HG02943 (cell line): ENCODE data around the gene IRS2.

Experiments
- ATAC-seq: cut with Tn5 transposase; IDR thresholded peaks from one replicate; pipeline ENCODE4 v1.9.1; 2021; ENCODE audit warnings: mild to moderate bottlenecking, low read depth, moderate library complexity; ENCODE audit not compliant: unreplicated experiment

The IRS2 gene

DNA sequence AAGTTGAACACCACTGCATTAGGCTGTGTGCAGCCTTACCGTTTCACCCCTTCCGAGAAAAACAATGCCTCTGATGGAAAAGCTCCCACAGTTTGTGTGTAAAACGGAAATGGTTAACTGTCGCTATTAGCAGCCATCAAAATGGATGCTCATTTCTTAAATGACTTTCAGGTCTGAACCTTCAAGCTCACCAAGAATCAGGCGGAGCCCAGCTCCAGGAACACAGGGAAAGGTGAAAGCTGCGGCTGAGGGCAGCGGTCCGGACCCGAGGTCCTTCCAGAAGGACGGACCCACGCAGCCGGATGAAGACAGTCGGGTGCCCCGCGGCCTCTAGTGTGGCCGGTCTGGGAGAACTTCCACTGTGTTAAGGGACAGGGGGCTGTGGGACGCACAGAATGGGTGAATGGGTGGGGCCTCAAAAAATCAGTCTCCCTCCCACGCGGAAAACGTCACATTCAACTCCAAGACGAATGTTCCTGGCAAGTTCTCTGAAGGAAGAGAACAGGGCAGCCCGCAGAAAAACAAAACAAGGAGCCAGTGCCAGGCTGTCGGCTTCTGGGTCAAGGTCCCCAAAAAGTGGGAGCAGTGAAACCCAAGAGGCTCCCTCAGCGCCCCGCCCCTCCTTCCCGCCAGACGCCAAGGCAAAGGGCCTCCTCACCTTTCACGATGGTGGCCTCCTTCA, 4.9 kb downstream of the IRS2 start:
- ATAC-seq, result no peak

DNA sequence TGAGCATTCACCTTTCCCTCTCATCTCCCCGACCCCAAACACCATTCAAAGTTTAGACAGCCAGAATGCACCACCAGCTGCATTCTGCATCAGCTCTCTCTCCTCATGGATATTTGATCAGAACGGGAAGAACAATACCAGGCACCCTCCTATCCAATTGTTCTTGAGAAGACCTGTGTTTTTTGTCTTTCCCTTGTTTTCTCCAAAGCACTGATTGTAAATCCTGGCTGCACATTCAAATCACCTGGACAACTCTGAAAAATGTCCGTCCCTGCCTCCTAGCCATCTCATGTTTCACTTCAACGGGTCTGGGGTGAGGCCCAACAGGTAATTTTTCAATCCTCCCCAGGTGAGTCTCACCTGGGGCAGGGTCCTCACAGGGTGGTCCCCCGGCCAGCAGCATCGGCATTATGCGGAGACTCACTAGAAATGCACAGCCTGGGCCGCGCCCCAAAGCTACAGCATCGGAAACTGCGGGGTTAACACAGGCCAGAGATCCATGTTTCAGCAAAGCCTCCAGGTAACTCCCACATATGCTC, 5.5 kb downstream of the IRS2 start:
- no peak for ATAC-seq

DNA sequence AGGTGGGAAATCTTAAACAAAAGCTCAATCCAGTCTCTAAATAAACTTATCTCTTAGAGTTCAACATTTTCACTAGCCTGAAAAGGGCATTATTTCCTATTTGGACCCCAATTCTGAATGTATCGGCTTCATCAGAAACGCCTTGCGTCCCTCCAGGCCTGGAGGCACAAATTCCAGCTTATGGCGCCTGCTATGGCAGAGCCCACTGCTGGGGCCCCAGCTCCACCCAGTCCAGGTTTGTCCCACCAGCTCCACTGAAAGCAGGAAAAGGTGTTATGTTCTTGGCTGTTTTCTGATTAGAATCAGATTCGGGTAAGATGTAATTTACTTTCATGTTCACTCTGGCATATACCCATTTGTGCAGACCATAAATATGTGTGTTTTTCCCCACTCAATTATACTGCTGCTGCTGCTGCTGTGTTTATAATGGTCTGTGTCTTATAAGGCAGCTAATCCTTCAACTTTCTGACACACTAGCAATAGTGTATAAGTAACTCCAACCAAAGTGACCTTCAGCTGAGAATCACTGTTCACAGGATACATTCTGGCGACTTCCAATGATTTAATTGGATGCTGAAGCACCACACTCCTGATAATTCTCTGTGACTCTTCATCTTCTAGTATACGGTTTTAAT, 6.4 kb downstream of the IRS2 start:
- ATAC-seq, result no peak

DNA sequence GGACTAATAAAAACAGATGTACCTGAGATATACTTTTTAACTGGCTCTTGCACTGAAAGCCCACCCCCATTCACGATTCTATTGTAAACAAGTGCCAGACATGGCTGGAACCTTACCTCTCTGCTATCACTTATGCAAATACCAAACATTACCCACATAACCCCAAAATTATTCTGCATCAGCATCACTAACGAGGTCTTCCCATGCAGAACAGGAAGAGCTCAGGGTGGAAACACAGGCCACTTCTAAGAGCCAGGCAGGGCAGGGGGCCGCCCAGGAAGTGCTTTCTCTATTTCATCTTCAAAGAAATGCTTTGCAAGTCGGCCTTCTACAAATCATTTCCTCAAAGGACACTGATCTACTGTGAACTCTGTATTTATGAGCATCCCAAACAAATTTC, 7.3 kb downstream of the IRS2 start:
- ATAC-seq, result no peak

DNA sequence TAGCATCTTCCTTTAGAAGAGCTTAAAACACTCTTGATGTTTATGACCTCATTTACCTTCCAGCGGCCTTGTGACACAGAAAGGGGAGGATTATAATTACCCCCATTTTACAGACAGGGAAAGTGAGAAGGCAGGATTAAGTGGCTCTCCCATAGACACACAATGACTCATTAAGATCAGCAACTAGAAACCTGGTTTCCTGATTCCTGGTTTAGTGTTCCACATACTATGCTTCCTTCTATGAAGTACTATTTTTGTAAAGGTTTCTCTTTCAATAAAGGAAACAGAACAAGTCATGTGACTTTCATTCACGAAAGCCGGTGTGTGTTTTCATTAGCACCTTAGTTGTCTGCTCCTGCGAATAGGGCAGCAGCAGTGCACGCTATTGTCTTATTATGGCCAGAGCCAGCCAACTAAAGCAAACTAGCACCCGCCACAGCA, 8.3 kb downstream of the IRS2 start:
- no peak for ATAC-seq

DNA sequence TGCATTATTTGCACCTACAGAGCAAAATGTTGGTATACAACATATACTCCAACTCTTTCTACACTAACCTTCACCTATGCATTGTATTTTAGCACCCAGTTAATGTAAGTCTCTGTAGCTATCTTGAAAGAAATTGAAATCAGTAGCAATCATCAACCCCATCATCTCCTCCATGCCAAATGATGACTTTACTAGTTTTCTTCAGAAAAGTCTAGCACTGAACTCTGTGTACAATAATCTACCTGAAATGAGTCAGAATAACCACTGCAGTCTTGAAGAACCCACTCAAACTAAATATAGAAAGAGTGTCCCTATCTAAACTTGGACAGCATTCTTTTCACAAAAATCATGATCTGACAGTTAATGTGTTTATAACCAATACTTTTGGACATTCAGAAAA, 9.8 kb downstream of the IRS2 start:
- ATAC-seq, result no peak

DNA sequence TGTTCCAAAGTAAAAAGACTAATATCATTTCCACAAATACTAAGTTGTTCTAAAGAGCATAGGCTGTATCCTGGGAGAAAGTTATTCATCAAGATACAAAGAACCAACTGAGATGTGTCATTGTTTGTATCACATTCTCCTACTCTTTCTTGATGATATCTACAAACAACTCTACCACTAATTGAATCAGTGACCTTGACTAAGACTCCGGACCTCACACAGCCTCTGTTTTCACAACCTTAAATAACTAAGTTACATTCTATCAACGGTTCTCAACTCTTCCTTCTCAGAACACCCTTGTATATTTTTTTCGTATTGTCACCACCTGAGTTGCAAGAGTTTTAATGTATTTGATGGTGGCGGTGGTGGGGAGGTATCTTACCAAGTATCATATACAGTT, 12.6 kb downstream of the IRS2 start:
- ATAC-seq, result no peak

DNA sequence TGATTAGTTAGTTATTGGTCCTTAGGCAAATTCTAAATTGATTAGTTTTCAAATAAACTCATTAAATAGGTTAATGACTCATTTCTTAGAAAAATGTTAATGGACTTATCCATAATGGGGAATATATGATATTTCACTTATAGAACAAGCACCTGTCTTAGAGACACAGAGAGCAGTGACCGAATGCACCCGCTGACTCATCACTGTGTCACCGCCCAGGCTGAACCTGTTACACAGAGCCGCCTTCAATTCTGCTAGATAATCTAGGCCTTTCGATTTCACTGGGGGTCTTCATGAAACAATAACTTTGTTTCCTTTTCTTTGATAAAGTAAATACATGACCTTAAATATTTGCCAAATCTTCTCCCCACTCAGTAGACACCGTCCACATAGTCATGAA, 13.1 kb downstream of the IRS2 start:
- no peak for ATAC-seq

DNA sequence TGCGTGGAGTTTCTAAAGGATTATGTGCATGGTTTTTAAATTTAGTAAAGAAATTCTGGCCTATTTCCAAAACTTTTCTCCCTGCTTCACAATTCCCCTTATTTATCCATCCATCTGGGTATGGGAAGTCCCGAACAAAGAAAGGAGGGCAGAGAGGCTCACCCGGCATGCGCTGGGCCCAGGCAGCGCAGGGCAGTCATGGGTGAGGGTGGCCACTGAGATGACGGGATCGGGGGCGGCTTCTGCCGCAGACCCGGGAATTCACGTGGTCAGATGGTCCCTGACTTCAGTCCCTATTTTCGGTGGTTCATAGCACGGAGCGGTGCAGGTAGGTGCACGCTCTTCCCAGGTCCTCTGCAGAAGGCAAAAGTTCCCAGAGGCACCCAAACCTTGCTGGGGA, 14.5 kb downstream of the IRS2 start:
- ATAC-seq, result no peak

DNA sequence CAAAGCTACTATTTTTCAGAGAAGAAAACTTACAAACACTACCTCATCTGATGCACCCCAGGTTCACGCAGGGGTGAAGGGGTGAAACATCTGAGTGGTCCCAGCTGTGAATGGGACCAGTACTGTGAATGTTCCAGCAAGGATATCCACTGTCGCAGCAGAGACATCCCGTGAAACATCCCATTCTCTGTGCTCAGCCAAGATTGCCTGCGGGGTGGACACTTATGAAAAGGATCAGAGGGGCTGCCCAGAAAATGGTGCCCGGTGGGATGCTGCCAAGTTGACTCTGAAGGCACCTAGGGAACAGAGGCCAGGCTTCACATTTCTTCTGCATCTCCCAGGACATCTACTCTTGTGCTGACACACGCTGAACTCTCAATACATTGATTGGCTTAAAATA, 15.9 kb downstream of the IRS2 start:
- ATAC-seq, result no peak

DNA sequence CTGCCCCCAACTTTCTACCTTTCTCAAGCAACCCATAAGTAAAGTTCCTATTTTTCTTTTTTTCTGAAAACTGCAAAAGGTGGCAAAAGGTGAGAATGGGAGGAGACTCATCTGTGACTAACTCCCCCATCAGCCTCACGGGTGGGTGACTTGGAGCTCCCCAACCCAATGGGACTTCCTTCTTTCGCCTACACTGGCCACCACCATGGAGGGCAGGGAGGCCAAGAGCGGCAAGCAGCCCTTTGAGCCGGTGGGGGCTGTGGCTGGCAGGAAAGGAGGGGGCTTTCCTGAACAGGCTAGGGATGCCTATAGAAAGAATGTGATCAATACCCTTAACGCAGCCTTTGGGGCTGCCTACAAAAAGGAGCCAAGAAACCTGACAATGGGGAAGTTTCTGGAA, 16.5 kb downstream of the IRS2 start:
- ATAC-seq, result no peak

DNA sequence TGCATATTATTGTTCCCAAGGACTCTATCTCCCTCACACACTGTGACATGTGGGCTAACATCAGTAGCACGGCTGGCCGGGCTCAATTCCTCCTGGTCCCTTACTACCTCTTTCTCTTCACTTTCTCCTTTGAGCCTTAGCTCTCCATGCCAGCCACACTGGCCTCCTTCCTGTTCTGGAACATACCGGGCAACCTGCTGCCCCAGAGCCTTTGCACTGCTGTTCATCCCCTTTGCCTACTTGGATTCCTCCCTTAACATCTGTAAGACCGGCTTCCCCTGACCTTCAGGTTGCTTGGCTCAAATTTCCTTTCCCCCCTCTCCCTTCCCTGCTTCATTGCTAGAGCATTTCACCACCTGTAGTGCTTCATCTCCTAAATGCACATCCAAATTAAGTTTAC, 17.1 kb downstream of the IRS2 start:
- no peak for ATAC-seq

DNA sequence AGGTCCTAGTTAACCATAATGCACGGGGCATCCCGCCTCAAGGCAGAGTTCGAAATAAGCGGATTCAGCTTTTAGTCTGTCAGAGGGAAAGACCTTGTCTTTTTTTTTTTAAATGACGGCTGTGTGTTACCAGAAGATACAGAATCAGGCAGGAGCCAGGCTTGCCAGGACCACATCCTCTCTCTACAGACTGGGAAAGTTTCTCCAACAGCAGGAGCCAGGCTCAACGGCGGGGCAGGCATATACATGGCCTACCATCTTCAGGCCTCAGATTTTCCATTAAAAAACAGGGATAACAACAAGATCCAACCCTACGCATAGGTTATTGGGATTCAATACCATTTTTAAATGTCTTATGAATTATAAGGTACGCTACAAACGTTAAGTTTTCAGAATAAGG, 17.8 kb downstream of the IRS2 start:
- ATAC-seq, result no peak

DNA sequence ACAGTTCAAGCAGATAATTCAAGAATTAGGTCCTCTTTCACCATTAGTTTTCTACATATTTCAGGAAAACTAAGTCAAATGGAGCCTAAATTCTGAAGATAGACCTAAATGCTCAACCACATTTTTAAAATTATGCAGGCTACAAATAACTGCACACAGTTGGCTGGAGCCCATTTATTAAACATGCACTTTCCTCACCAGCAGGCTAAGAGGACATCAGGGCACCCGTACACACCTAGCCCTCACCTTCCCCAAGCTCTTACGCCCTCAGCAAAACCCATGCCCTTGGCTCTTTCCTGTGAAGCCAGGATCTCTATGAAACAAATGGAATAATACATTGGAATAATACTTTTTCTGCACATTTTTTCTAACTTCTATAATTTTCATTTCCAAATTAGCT, 18.2 kb downstream of the IRS2 start:
- no peak for ATAC-seq

DNA sequence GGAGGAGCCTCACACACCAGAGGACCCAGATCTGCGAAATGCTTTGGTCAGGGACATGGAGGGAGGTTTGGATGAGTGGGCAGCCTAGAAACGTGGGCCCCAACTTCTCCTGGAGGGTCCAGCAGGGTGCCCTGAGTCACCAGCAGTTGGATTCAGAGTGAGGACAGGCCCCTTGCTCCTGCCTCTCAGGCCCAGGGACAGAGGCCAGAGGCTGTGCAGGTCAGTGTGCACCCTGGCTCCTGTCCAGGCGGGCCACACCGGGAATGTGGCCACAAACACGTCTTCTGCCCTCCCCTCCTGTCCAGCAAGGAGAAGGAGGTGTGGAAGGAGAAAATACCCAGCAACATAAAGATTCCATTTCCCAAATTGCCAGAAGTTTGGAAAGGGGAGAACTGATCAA, 19.4 kb downstream of the IRS2 start:
- no peak for ATAC-seq

DNA sequence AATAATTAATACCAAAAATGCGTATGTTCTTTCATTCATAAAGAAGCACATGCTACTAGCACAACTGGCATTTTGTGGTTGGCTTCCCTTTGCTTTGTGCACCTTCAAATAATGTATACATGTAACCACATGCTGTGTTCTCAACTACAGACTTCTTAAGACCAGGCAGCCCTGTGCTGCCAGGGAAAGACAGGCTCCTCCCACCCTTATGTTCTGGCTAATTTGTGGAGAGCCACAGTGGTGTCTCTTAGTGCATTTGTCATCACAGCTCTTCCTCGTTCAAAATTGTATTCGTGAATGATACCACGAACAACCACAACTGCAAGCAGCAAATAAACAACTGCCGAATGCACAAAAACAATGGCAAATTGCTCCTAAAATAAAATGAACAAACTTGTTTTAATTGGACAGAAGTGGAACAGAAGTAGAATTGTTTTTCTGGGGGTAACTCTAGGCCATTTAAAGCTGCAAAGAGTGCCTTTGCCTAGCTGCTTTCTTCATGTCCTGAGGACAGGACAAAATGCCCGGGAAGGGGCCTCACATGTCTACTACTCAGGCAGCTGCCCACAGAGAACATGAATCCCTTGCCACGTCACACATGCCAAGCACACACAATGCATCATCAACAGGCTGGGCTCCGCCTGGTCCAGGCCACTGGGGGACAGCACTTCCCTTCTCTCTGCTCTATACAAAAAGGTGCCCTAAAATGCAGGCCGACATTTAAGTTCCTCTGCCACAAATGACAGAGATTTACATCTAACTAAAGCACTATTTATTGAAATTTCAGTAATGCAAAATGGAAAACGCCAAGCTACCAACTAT, 21.7 kb downstream of the IRS2 start:
- no peak for ATAC-seq

DNA sequence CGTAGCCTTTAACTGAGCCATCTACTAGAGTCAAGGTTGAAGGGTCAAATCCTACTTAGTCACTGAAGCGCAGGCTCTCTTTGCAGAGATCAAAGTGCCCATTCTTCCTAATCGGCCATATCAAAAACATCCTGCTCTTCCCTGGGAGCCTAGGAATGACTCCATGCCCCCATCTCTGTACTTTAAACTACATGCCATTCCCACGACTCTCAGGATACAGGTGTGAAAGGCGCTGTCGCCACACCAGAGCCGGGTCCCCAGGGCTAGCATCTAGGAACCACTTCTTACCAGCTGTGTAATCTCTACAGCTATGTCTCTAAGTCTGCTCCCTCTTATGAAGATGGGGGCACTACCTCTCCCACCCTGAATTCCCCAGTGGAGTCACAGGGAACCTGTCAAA, 22.3 kb downstream of the IRS2 start:
- no peak for ATAC-seq

DNA sequence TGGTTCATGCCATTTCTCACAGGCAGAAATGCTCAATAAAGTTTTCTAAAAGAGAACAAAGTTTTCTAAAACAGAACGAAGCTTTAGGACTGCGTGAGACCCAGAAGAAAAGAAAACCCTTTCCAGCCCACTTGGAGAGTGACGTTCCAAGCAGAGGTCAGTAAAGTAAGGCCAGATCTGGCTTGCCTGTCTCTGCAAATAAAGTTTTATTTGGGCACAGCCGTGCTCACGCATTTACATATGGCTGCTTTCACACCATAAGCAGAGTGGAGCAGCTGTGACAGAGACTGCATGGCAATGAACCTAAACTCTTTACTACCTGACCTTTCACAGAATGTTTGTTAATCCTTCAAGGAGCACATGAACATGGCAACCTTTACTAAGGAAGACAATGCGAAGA, 23.6 kb downstream of the IRS2 start:
- ATAC-seq, result no peak

DNA sequence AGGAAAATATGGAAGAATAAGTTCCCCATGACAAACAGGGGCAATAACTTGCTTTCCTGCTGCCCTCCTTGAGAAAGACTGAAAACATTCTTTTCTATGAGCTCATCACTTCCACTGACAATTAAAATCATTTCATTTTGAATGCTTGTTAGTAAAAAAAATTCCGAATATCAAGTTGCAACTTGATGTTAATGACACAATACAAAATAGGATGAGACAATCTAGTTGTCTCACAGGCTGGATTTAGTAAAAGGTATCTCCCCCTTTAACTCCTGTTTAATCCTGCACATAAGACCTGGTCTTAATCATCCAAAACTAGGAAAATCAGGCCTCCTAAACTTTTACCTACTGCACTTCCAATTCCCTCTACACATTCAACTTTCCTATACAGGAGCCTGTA, 24.7 kb downstream of the IRS2 start:
- no peak for ATAC-seq

DNA sequence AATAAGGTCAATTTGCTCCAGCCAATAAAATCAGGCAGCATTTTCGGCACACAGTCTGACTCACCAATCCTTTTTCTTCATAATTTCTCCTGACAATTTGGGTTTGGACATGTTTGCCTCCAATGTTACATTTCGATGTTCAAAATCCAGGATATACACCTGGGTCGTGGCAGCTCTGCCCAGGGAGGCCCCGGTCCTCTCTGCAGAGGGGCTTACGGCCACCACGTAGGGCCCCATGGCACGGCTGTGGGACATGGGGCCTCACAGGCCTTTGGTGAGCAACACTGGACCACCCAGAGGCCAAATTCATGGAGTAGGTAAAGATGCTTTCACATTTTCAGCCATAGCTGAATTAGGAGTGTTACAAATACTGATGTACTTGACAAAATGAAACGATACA, 25.4 kb downstream of the IRS2 start:
- no peak for ATAC-seq

DNA sequence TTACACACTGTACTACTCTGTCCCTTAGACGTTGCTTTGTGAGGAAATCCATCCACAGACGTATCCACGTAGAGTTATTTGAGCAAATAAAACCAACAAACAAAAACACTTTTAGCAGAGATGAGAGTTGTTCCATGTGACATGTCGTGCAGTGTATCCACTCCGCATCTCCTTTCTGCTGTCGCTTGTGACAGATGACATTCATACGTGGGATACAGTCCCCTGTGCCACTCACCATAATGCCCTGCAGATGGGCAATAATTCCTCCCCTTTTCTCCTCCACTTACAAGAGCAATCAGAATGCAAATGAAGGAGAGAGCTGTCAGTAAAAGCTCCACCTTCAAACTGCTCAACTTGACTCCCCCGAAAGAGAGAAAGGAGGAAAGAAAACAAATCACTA, 26.0 kb downstream of the IRS2 start:
- ATAC-seq, result no peak

DNA sequence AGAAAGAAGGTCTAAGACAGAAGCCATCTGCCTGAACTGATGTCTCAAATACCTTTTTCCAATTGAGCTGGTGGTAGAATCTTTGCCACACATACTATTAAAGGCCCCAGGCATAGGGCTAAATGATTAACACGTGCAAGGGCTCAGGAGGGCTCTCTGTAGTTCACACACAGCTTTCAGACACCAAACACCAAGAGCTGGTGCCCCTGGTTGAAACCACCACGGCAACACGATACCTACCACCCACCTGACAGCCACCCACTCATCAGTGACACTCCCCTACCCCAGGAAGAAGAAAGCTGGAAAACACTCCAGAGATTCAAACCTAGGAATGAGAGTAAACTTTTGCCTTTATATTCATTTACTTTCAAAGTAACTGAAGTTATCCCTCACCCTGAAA, 26.8 kb downstream of the IRS2 start:
- ATAC-seq, result no peak
